ENCODE measurements around the gene LYRM1.

GRCh38 chr16:20918486-20919239 is 18.1 kb downstream of the LYRM1 start:
- TF ChIP-seq CTCF (IDR thresholded peaks at IDR 0.05) (no peak), POLR2A (IDR thresholded peaks at IDR 0.05) (no peak), POLR2AphosphoS5 (IDR thresholded peaks at IDR 0.05) (peak in 2 of 3 donors; percentile 40 to 75)

All from breast epithelium (tissue), 3 donors.